Panc1 (cell line): ENCODE results near the gene B9D1. TPM values are rescaled to one million over a fixed set of nuclear protein-coding genes. Genes with fewer than 3 reads are reported as not detected.

Experiments
- ATAC-seq: fragments of 200-7000 bp; cut with Tn5 transposase; 2 replicates; pipeline ENCODE4 v1.9.1; 2020; ENCODE audit warnings: mild to moderate bottlenecking, moderate library complexity
- BruUV-seq: library from RNA; stranded (reverse); fragments of 400-500 nt; replicated peaks from 2 replicates; lab custom pipeline; 2021; lab: Mats Ljungman, UMichigan
- CTCF ChIA-PET: fragments of 300-600 bp; sonication (Branson Sonifier 250); formaldehyde crosslinking; loops from one replicate; lab custom pipeline; 2022; ENCODE audit warnings: antibody characterized with exemption; lab: Charles Lee
- POLR2A ChIA-PET: fragments of 300-600 bp; sonication (Branson Sonifier 250); formaldehyde crosslinking; loops from one replicate; lab custom pipeline; 2022; ENCODE audit warnings: antibody characterized with exemption; lab: Charles Lee
- DNase-seq: peaks from one replicate; pipeline ENCODE4 v3.0.0-alpha.2; 2010; ENCODE audit warnings: low read depth, low spot score
- H3K27ac ChIP-seq: 2 replicates; pipeline ENCODE4 v1.5.1; 2011; ENCODE audit warnings: mild to moderate bottlenecking, low read length, inconsistent platforms
- H3K27me3 ChIP-seq: fragments of 200-500 bp; sonication (Bioruptor generic); 2 replicates; pipeline ENCODE4 v1.6.0; 2014; ENCODE audit warnings: low read length, inconsistent platforms; ENCODE audit not compliant: control insufficient read depth, insufficient read depth
- H3K36me3 ChIP-seq: fragments of 200-500 bp; sonication (Bioruptor generic); 2 replicates; pipeline ENCODE4 v1.5.1; 2014; ENCODE audit warnings: inconsistent platforms, mild to moderate bottlenecking, low read length, moderate library complexity; ENCODE audit not compliant: control insufficient read depth, insufficient read depth
- H3K4me1 ChIP-seq: 2 replicates; pipeline ENCODE4 v1.5.1; 2011; ENCODE audit warnings: inconsistent platforms, mild to moderate bottlenecking, low read length, moderate library complexity; ENCODE audit not compliant: control insufficient read depth, insufficient read depth
- H3K4me3 ChIP-seq, 2 experiments: 2 replicates each; pipeline ENCODE4 v1.5.1; 2011 to 2012; ENCODE audit warnings: low read depth in 2 of 2, low read length in 2 of 2, mild to moderate bottlenecking in 2 of 2, inconsistent platforms in 1 of 2, moderate library complexity in 1 of 2
- H3K9me3 ChIP-seq: fragments of 200-500 bp; sonication (Bioruptor generic); 2 replicates; pipeline ENCODE4 v1.5.1; 2014; ENCODE audit warnings: low read depth, mild to moderate bottlenecking, inconsistent platforms, low read length, moderate library complexity; ENCODE audit not compliant: control insufficient read depth, insufficient read depth
- CTCF ChIP-seq: fragments of 450-650 bp; IDR thresholded peaks from 2 replicates; pipeline ENCODE4 v1.5.1; 2017; ENCODE audit warnings: mild to moderate bottlenecking
- POLR2AphosphoS5 ChIP-seq: IDR thresholded peaks from 2 replicates; pipeline ENCODE4 v1.6.1; 2012; ENCODE audit warnings: mild to moderate bottlenecking, low read depth, low read length, moderate library complexity
- REST ChIP-seq, 2 experiments: IDR thresholded peaks; 2 replicates each; pipeline ENCODE4 v1.6.1; 2011 to 2012; ENCODE audit warnings: low read depth in 2 of 2, control low read depth in 1 of 2, low read length in 1 of 2, mild to moderate bottlenecking in 1 of 2, moderate library complexity in 1 of 2; ENCODE audit not compliant: insufficient read depth in 1 of 2
- SIN3A ChIP-seq: IDR thresholded peaks from 2 replicates; pipeline ENCODE4 v1.6.1; 2012; ENCODE audit warnings: low read depth, mild to moderate bottlenecking, low read length, moderate library complexity, borderline replicate concordance; ENCODE audit not compliant: insufficient read depth
- TCF7L2 ChIP-seq: IDR thresholded peaks from 2 replicates; pipeline ENCODE4 v1.6.1; 2011; ENCODE audit warnings: mild to moderate bottlenecking, low read depth, low read length, inconsistent platforms
- in situ Hi-C: cut with HindIII; loops from 2 replicates; pipeline ENCODE4 v1.10.0; 2016; ENCODE audit warnings: low sequenced_read_pairs, low pct_unique_long_range_greater_than_20kb
- intact Hi-C: fragments of 100-400 bp; cut with micrococcal nuclease; formaldehyde crosslinking; loops from one replicate; pipeline ENCODE4 v1.10.0; 2022; ENCODE audit not compliant: unreplicated experiment
- total RNA-seq: library from RNA; stranded (reverse); gene quantifications from one replicate; pipeline ENCODE4 v1.2.1, GENCODE V29; 2021; ENCODE audit not compliant: unreplicated experiment

The B9D1 gene
- total RNA-seq, 1 experiment from 2014 or later: 19.1 TPM

GRCh38 chr17:19361944-19362276, 613 bp downstream of the B9D1 start:
- peak overlapping the region; percentile 81 for H3K27ac ChIP-seq
- ChIA-PET CTCF (no interaction called here), POLR2A (interaction anchor here (0.8 kb wide), 1 partner anchor 16 kb away, joined by 3 read pairs; the partner anchor contains the start of gene MAPK7)
- ATAC-seq (no peak), DNase-seq (no peak)
- in situ Hi-C loops (no loop called here), intact Hi-C loops (loop anchor here (2.0 kb wide), 1 partner anchor 85 kb away; no protein-coding TSS in a partner anchor)
- H3K36me3 ChIP-seq: no peaks in the 10 kb centered on the region; the same call in 1 of the 2 replicates
- TF ChIP-seq REST (IDR thresholded peaks at IDR 0.05; ENCODE audit: insufficient read depth in 1 of 2, low read depth in 2 of 2, low read length in 1 of 2) (0 out of 4 replicates have a peak, but pooled peaks of 1 of the 2 experiments have one; percentile 56), SIN3A (no peak), CTCF (no peak)
- H3K4me1 ChIP-seq: peaks cover 5% of the 10 kb centered on the region
- no TSS peak for BruUV-seq
- no peaks in the 10 kb centered on the region for H3K9me3 ChIP-seq
- H3K27me3 ChIP-seq: no peaks in the 10 kb centered on the region
- H3K4me3 ChIP-seq: peak overlapping the region; percentile 58 to 79

- in situ Hi-C loops: no loop called here
- H3K9me3 ChIP-seq: no peaks in the 10 kb centered on the region
- H3K36me3 ChIP-seq: no peaks in the 10 kb centered on the region; the same call in 1 of the 2 replicates
- peaks cover 5% of the 10 kb centered on the region for H3K4me1 ChIP-seq
- no peak for DNase-seq
- H3K4me3 ChIP-seq: peak overlapping the region in 1 of 2 experiments; percentile 79; a peak in 2 of 4 replicates
- no peaks in the 10 kb centered on the region for H3K27me3 ChIP-seq
- CTCF ChIA-PET: no interaction called here
- H3K27ac ChIP-seq: no peak overlapping the region; the same call in 1 of the 2 replicates
- no peak for ATAC-seq
- no peak for TF ChIP-seq SIN3A
- TF ChIP-seq POLR2AphosphoS5: no peak
- TF ChIP-seq CTCF: no peak
- TF ChIP-seq TCF7L2: no peak
- no peak for TF ChIP-seq REST (IDR thresholded peaks at IDR 0.05; ENCODE audit: insufficient read depth in 1 of 2, low read depth in 2 of 2, low read length in 1 of 2)
- intact Hi-C loops: no loop called here
- no TSS peak for BruUV-seq
- POLR2A ChIA-PET: interaction anchor here (0.8 kb wide), 1 partner anchor 17 kb away, joined by 3 read pairs; the partner anchor contains the start of gene MAPK7
Observed at GRCh38 chr17:19361326-19361725, 1.2 kb downstream of the B9D1 start.
